A549 (cell line): ENCODE data around the gene AP4E1. TPM values are rescaled to one million over a fixed set of nuclear protein-coding genes. Genes with fewer than 3 reads are reported as not detected.

Experiments used
- ATAC-seq, 2 experiments: fragments of 200-7000 bp in 1 of 2; fragments of >200 bp in 1 of 2; cut with Nextera tagmentation in 1 of 2; cut with Tn5 transposase in 1 of 2; 3 replicates each; pipeline versions ENCODE4 v1.8.0 to v1.9.1; 2018 to 2020; ENCODE audit warnings: mild to moderate bottlenecking in 1 of 2, moderate library complexity in 1 of 2
- CTCF ChIA-PET: fragments of 300-600 bp; sonication (Branson Sonifier 250); formaldehyde crosslinking; extraction: SDS; loops from one replicate; lab custom pipeline; 2021; ENCODE audit warnings: antibody characterized with exemption, inconsistent platforms; lab: Yijun Ruan, JAX
- POLR2A ChIA-PET: fragments of 350-600 bp; formaldehyde crosslinking; extraction: SDS; loops from one replicate; lab custom pipeline; 2021; ENCODE audit warnings: antibody characterized with exemption, inconsistent platforms; lab: Yijun Ruan, JAX
- DNase-seq, 2 experiments: peaks; one replicate each; pipeline versions ENCODE4 v3.0.0 to v3.0.0-alpha.2; 2011 to 2016; ENCODE audit warnings: low read depth in 1 of 2, low spot score in 1 of 2
- FAIRE-seq: peaks from 2 replicates; lab custom pipeline; 2011; peaks lifted over from hg19 to GRCh38; lab: Jason Lieb, UNC
- H3K27ac ChIP-seq, 2 experiments: fragments of >200 bp; sonication (Bioruptor Twin); formaldehyde crosslinking; 3 replicates each; pipeline ENCODE4 v1.5.1; 2016 to 2017
- H3K4me1 ChIP-seq: fragments of >200 bp; sonication (Bioruptor Twin); formaldehyde crosslinking; 3 replicates; pipeline ENCODE4 v1.6.1; 2016
- H3K4me2 ChIP-seq: fragments of >200 bp; sonication (Bioruptor Twin); formaldehyde crosslinking; 3 replicates; pipeline ENCODE4 v1.6.1; 2016
- H3K4me3 ChIP-seq: fragments of >200 bp; sonication (Bioruptor Twin); formaldehyde crosslinking; 3 replicates; pipeline ENCODE4 v1.5.1; 2016
- H3K9me3 ChIP-seq: fragments of >200 bp; sonication (Bioruptor Twin); formaldehyde crosslinking; 3 replicates; pipeline ENCODE4 v1.6.1; 2016
- BCL3 ChIP-seq: fragments of >200 bp; sonication (Bioruptor Twin); formaldehyde crosslinking; IDR thresholded peaks from 3 replicates; pipeline ENCODE4 v1.6.1; 2016
- CBX8 ChIP-seq: fragments of 200-600 bp; sonication (generic); IDR thresholded peaks from 2 replicates; pipeline ENCODE4 v1.6.1; 2016
- CEBPB ChIP-seq, 2 experiments: fragments of >200 bp in 1 of 2; sonication (Bioruptor Twin) in 1 of 2; formaldehyde crosslinking in 1 of 2; IDR thresholded peaks; 2 replicates each; pipeline ENCODE4 v1.6.1; 2012 to 2016
- CHD2 ChIP-seq: fragments of 150-350 bp; IDR thresholded peaks from 2 replicates; pipeline ENCODE4 v1.6.1; 2014; ENCODE audit warnings: low read length; ENCODE audit not compliant: partially characterized antibody
- FOSL2 ChIP-seq, 2 experiments: fragments of 450-650 bp in 1 of 2; fragments of >200 bp in 1 of 2; sonication (Bioruptor Twin) in 1 of 2; formaldehyde crosslinking; IDR thresholded peaks; 2 replicates each; pipeline versions ENCODE4 v1.5.0 to v1.6.1; 2016 to 2020; ENCODE audit warnings: mild to moderate bottlenecking in 1 of 2, moderate library complexity in 1 of 2
- FOXS1 ChIP-seq: fragments of 250-450 bp; sonication (Bioruptor Pico); IDR thresholded peaks from 2 replicates; pipeline ENCODE4 v1.5.0; 2020; ENCODE audit warnings: mild to moderate bottlenecking, moderate library complexity
- HDAC2 ChIP-seq: fragments of 200-600 bp; sonication (generic); IDR thresholded peaks from 2 replicates; pipeline ENCODE4 v1.6.1; 2016
- HOXB5 ChIP-seq: fragments of 250-450 bp; sonication (Bioruptor Pico); IDR thresholded peaks from 2 replicates; pipeline ENCODE4 v1.5.0; 2020; ENCODE audit warnings: mild to moderate bottlenecking, moderate library complexity
- KDM5A ChIP-seq: fragments of 200-600 bp; sonication (generic); IDR thresholded peaks from 2 replicates; pipeline ENCODE4 v1.6.1; 2016; ENCODE audit warnings: antibody characterized with exemption, mild to moderate bottlenecking
- MAZ ChIP-seq: fragments of 150-350 bp; IDR thresholded peaks from 2 replicates; pipeline ENCODE4 v1.6.1; 2014; ENCODE audit warnings: antibody characterized with exemption, low read depth, low read length, borderline replicate concordance
- NR3C1 ChIP-seq: fragments of >200 bp; sonication (Bioruptor Twin); formaldehyde crosslinking; IDR thresholded peaks from 3 replicates; pipeline ENCODE4 v1.6.1; 2017
- PBX3 ChIP-seq: IDR thresholded peaks from 2 replicates; pipeline ENCODE4 v1.6.1; 2012
- RCOR1 ChIP-seq: fragments of 150-350 bp; IDR thresholded peaks from 2 replicates; pipeline ENCODE4 v1.6.1; 2014; ENCODE audit warnings: antibody characterized with exemption, low read length, low read depth
- REST ChIP-seq: fragments of 200-600 bp; sonication (generic); IDR thresholded peaks from 2 replicates; pipeline ENCODE4 v1.6.1; 2016; ENCODE audit warnings: antibody characterized with exemption, mild to moderate bottlenecking, moderate library complexity
- TFCP2L1 ChIP-seq: fragments of 250-450 bp; sonication (Bioruptor Pico); IDR thresholded peaks from 2 replicates; pipeline ENCODE4 v1.5.0; 2021; ENCODE audit warnings: mild to moderate bottlenecking
- ZC3H11A ChIP-seq: fragments of 450-650 bp; IDR thresholded peaks from 2 replicates; pipeline ENCODE4 v1.6.1; 2014; ENCODE audit warnings: antibody characterized with exemption, mild to moderate bottlenecking
- ZNF302 ChIP-seq: fragments of 250-450 bp; sonication (Bioruptor Pico); IDR thresholded peaks from 2 replicates; pipeline ENCODE4 v1.9.0; 2021; ENCODE audit warnings: inconsistent platforms, mild to moderate bottlenecking, moderate library complexity
- WGBS: methylation state at CpG from one replicate; pipeline ENCODE4 v1.1.6; 2017; ENCODE audit errors: missing lambda C conversion rate; 5-methylcytosine and 5-hydroxymethylcytosine counted together
- polyA plus RNA-seq, 4 experiments: library from polyadenylated mRNA; depleted of rRNA in 3 of 4; stranded (reverse); fragments of >200 nt; fragmentation: RNase III in 1 of 4; extraction: RNeasy Plus Mini Kit Qiagen cat#74134 plus additional on column Dnase treatment in 1 of 4; gene quantifications; 2 replicates in 3 of 4; 3 replicates in 1 of 4; pipeline ENCODE4 v1.2.3, GENCODE V29; 2011 to 2017
- TF ChIP-seq, protein P1 (sequence below): fragments of 250-450 bp; sonication (Bioruptor Pico); IDR thresholded peaks from 2 replicates; pipeline ENCODE4 v1.5.0; 2021; ENCODE audit warnings: mild to moderate bottlenecking, moderate library complexity, borderline replicate concordance
- TF ChIP-seq, protein P2 (sequence below): fragments of 150-350 bp; IDR thresholded peaks from 2 replicates; pipeline ENCODE4 v1.6.1; 2014; ENCODE audit warnings: low read depth, mild to moderate bottlenecking, low read length
- TF ChIP-seq, protein P3 (sequence below): IDR thresholded peaks from 2 replicates; pipeline ENCODE4 v1.6.1; 2012

AP4E1 gene
- polyA plus RNA-seq, 2 of the 4 experiments (the other 2 are of a cell fraction): 9.6 TPM

GRCh38 chr15:50930792-50931191 is 22.3 kb downstream of the AP4E1 start:
- H3K27ac ChIP-seq: no peak overlapping the region
- ATAC-seq (no peak), FAIRE-seq (no peak), DNase-seq (no peak)
- no peak overlapping the region for H3K4me3 ChIP-seq
- TF ChIP-seq RCOR1 (no peak), REST (no peak), BCL3 (no peak), KDM5A (no peak), MAZ (no peak), HDAC2 (no peak), ZC3H11A (no peak), FOSL2 (IDR thresholded peaks at IDR 0.05) (no peak), FOSL2 (CRISPR knock-in tag; IDR thresholded peaks at IDR 0.05) (no peak), ZNF302 (CRISPR knock-in tag) (no peak)
- TF ChIP-seq, protein P1, sequence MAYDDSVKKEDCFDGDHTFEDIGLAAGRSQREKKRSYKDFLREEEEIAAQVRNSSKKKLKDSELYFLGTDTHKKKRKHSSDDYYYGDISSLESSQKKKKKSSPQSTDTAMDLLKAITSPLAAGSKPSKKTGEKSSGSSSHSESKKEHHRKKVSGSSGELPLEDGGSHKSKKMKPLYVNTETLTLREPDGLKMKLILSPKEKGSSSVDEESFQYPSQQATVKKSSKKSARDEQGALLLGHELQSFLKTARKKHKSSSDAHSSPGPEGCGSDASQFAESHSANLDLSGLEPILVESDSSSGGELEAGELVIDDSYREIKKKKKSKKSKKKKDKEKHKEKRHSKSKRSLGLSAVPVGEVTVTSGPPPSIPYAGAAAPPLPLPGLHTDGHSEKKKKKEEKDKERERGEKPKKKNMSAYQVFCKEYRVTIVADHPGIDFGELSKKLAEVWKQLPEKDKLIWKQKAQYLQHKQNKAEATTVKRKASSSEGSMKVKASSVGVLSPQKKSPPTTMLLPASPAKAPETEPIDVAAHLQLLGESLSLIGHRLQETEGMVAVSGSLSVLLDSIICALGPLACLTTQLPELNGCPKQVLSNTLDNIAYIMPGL (CRISPR knock-in tag): no peak
- TF ChIP-seq, protein P2, sequence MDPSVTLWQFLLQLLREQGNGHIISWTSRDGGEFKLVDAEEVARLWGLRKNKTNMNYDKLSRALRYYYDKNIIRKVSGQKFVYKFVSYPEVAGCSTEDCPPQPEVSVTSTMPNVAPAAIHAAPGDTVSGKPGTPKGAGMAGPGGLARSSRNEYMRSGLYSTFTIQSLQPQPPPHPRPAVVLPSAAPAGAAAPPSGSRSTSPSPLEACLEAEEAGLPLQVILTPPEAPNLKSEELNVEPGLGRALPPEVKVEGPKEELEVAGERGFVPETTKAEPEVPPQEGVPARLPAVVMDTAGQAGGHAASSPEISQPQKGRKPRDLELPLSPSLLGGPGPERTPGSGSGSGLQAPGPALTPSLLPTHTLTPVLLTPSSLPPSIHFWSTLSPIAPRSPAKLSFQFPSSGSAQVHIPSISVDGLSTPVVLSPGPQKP: no peak
- ChIA-PET CTCF (interaction anchor here (0.9 to 2.6 kb wide), 3 partner anchors 22 to 35 kb away, joined by 3 to 7 read pairs (median 4); no protein-coding TSS in a partner anchor), POLR2A (no interaction called here)
- no peaks in the 10 kb centered on the region for H3K4me1 ChIP-seq
- WGBS: 96% methylated on average over 1 of the region's 1 CpG
- H3K9me3 ChIP-seq: no peaks in the 10 kb centered on the region
- H3K4me2 ChIP-seq: no peak overlapping the region

DNA sequence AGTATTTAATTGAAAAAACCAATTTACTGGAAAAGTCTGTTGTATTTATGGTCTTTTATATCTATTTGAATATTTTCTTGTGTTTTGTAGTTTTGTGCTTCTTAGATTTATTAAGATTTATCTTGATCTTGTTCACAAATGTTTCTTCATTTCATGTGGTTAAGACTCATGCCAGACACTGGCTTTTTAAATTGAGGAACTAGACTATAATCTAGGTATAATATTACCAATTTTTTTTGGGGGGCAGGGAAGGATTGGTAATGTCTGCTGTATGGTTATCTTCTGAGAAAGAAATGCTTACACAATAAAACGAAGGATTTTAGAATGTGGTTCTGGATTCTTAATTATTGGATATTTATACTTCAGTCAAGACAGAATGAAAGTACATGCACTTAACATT is 24.9 kb downstream of the AP4E1 start:
- H3K4me2 ChIP-seq: no peak overlapping the region
- CTCF ChIA-PET: no interaction called here
- no peak for TF ChIP-seq CHD2
- no peak for TF ChIP-seq KDM5A
- no peak for TF ChIP-seq NR3C1
- TF ChIP-seq, protein P3, sequence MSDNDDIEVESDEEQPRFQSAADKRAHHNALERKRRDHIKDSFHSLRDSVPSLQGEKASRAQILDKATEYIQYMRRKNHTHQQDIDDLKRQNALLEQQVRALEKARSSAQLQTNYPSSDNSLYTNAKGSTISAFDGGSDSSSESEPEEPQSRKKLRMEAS: no peak
- no peak for TF ChIP-seq HOXB5 (CRISPR knock-in tag)
- TF ChIP-seq CBX8: no peak
- no peak for TF ChIP-seq ZNF302 (CRISPR knock-in tag)
- no peak for TF ChIP-seq PBX3
- TF ChIP-seq FOXS1 (CRISPR knock-in tag): no peak
- no peak for TF ChIP-seq REST
- no peak for TF ChIP-seq CEBPB (IDR thresholded peaks at IDR 0.05)
- TF ChIP-seq, protein P2: no peak
- TF ChIP-seq TFCP2L1 (CRISPR knock-in tag): no peak
- H3K27ac ChIP-seq: no peak overlapping the region
- WGBS: 92% methylated on average over 1 of the region's 1 CpG
- H3K4me3 ChIP-seq: no peak overlapping the region
- H3K9me3 ChIP-seq: no peaks in the 10 kb centered on the region
- DNase-seq (no peak), FAIRE-seq (peak; percentile 51), ATAC-seq (no peak)
- no peaks in the 10 kb centered on the region for H3K4me1 ChIP-seq
- POLR2A ChIA-PET: no interaction called here
